Cardiac muscle cell (in vitro differentiated cells and primary cell): ENCODE measurements around the gene PXMP2. TPM values are rescaled to one million over a fixed set of nuclear protein-coding genes. Genes with fewer than 3 reads are reported as not detected.

ENCODE experiments used
- DNase-seq, 2 donors: peaks; one replicate each; pipeline versions ENCODE4 v3.0.0 to v3.0.0-alpha.2; 2010 to 2017; ENCODE audit warnings: low read depth in 1 of 2, low spot score in 1 of 2
- H3K27ac ChIP-seq: fragments of 200-600 bp; sonication (generic); 2 replicates; pipeline ENCODE4 v1.5.1; 2016
- H3K27me3 ChIP-seq: fragments of 200-600 bp; sonication (generic); 2 replicates; pipeline ENCODE4 v1.6.0; 2016; ENCODE audit warnings: control low read depth
- H3K36me3 ChIP-seq: fragments of 200-600 bp; sonication (generic); 2 replicates; pipeline ENCODE4 v1.5.1; 2016; ENCODE audit warnings: control low read depth
- H3K4me1 ChIP-seq: fragments of 200-600 bp; sonication (generic); 2 replicates; pipeline ENCODE4 v1.8.1; 2017; ENCODE audit warnings: low read depth, mild to moderate bottlenecking, mixed run types
- H3K4me3 ChIP-seq: fragments of 200-600 bp; sonication (generic); 2 replicates; pipeline ENCODE4 v1.5.1; 2016; ENCODE audit warnings: mild to moderate bottlenecking
- H3K9me3 ChIP-seq: fragments of 200-600 bp; sonication (generic); 2 replicates; pipeline ENCODE4 v1.5.1; 2017; ENCODE audit warnings: low read depth, mild to moderate bottlenecking, control low read depth
- polyA plus RNA-seq: library from polyadenylated mRNA; unstranded; fragments of >200 nt; fragmentation: Nextera tagmentation; extraction: Ambion mirVana; gene quantifications from 2 replicates; pipeline ENCODE4 v1.2.1, GENCODE V29; 2016
- total RNA-seq: library from RNA; depleted of rRNA; stranded (reverse); fragments of >200 nt; gene quantifications from 2 replicates; pipeline ENCODE4 v1.2.3, GENCODE V29; 2016
- TF ChIP-seq, protein P1 (sequence below): IDR thresholded peaks from 2 replicates; pipeline ENCODE4 v1.5.1; 2012; ENCODE audit warnings: low read depth, mild to moderate bottlenecking, low read length

Gene PXMP2
- total and polyA plus RNA-seq, 2 experiments from 2014 or later, result 41.6 to 111 TPM

DNA sequence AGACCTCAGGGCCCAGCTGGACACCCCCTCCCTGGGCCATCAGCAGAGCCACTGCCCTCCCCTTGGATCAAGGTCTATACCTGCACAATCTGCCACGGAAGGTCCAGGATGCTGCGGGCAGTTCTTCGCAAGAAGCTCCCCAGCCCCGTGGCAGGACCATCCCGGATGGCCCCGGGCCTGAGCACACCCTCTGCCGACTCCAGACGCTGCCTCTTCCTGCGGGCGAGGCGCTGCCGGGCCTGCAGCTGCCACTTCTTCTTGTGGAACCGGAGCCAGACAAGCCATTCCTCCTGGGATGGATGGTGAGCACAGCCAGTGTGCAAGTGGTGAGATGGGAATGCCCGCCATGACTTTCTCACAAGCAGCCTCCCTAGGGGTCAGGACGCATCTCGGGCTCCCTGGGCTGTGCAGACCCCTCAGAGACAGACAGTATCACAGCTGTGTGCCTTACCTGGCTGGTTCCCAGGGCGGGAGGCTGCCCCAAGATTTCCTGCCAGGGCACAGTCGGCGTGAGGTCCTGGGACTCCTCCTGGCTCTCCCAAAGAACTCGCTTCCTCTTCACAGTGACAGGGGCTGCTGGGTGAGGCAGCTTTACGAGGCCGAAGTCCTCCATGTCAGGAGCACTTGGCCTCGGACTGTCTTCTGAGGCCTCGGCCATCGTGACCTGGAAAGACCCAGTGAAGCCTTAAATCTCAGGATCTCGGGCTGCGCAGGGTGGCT, 38.0 kb upstream of the PXMP2 start:
- no peaks in the 10 kb centered on the region for H3K27me3 ChIP-seq
- H3K9me3 ChIP-seq, result no peaks in the 10 kb centered on the region
- H3K4me1 ChIP-seq, result no peaks in the 10 kb centered on the region
- no peak overlapping the region for H3K27ac ChIP-seq
- peaks cover 3% of the 10 kb centered on the region for H3K36me3 ChIP-seq
- TF ChIP-seq, protein P1, sequence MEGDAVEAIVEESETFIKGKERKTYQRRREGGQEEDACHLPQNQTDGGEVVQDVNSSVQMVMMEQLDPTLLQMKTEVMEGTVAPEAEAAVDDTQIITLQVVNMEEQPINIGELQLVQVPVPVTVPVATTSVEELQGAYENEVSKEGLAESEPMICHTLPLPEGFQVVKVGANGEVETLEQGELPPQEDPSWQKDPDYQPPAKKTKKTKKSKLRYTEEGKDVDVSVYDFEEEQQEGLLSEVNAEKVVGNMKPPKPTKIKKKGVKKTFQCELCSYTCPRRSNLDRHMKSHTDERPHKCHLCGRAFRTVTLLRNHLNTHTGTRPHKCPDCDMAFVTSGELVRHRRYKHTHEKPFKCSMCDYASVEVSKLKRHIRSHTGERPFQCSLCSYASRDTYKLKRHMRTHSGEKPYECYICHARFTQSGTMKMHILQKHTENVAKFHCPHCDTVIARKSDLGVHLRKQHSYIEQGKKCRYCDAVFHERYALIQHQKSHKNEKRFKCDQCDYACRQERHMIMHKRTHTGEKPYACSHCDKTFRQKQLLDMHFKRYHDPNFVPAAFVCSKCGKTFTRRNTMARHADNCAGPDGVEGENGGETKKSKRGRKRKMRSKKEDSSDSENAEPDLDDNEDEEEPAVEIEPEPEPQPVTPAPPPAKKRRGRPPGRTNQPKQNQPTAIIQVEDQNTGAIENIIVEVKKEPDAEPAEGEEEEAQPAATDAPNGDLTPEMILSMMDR, result no peak
- no peak for DNase-seq
- no peak overlapping the region for H3K4me3 ChIP-seq

GRCh38 chr12:132651444-132652100, 35.8 kb upstream of the PXMP2 start:
- no peak for DNase-seq
- Histone ChIP-seq H3K27ac (no peak overlapping the region), H3K4me1 (no peaks in the 10 kb centered on the region), H3K27me3 (no peaks in the 10 kb centered on the region), H3K9me3 (no peaks in the 10 kb centered on the region), H3K36me3 (peaks cover 16% of the 10 kb centered on the region), H3K4me3 (no peak overlapping the region)
- TF ChIP-seq, protein P1, result no peak

DNA sequence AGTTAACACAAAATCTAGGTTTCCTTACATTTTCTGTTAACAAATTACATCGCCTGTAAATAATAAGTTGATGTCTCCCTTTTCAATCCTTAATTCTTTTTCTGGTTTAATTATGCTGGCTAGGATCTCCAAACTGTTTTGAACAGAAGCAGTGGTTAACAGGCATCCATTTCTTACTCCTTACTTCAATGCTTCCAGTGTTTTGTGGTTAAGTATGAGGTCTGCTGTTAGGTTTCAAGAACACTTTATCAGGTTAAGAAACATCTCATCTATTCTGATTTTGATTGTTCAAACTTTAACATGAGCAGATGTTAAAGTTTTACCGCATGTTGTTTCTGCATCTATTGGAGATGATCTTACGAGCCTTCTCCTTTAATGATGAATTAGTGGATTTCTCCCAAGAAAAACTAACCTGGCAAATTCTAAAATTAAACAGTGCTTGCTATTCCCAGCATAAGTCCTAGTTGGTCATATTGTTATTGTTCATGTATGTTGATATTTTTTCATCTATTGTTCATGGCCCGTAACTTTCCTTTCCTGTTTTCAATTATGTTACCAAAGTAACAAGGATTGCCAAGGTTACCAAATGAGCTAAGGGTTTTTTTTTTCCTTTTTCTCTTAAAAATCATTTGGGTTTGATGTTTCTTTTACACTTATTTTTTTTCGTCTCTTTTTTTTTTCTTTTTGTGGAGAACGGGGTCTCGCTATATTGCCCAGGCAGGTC, 33.7 kb upstream of the PXMP2 start:
- Histone ChIP-seq H3K4me1 (no peaks in the 10 kb centered on the region), H3K4me3 (no peak overlapping the region), H3K9me3 (no peaks in the 10 kb centered on the region), H3K36me3 (peaks cover 31% of the 10 kb centered on the region), H3K27me3 (no peaks in the 10 kb centered on the region), H3K27ac (no peak overlapping the region)
- DNase-seq, result no peak
- TF ChIP-seq, protein P1, result no peak

DNA sequence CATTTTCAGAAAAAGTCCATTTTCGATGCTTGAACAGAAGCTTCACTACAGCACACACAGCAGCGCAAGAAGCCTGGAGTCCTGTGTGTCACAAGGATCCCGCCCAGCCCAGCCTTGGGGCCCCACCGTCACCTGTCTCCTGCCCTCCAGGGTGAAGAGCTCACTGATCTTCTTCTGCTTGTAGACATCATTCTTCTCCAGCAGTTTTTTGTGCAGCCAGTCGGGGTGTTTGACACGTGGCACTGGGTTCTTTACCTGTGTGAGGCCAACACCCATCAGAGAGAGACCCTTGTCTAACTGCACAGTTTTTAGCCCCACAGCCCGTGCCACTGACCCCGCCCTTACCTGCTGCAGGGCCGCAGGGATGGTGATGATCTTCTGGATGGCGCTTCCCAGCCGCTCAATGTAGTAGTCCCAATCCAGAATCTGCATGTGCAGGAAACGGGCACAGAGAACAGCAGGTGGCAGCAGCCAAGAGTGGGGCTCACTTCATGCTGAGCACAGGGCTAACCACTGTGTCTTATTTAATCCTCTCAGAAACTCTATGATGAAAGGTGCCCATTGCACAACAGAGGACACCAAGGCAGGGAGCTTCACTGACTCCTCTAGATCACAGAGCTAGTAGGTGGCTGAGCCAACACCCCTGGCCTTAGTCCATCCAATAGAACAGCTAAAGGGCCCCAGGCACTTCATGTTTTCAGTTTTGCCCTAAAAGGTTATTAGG, 30.2 kb upstream of the PXMP2 start:
- DNase-seq, result no peak
- H3K36me3 ChIP-seq, result peaks cover 44% of the 10 kb centered on the region
- H3K27me3 ChIP-seq, result no peaks in the 10 kb centered on the region
- H3K4me1 ChIP-seq, result no peaks in the 10 kb centered on the region
- no peak overlapping the region for H3K27ac ChIP-seq
- H3K4me3 ChIP-seq, result no peak overlapping the region
- TF ChIP-seq, protein P1, result no peak
- H3K9me3 ChIP-seq, result no peaks in the 10 kb centered on the region

- Histone ChIP-seq H3K4me3 (no peak overlapping the region), H3K9me3 (no peaks in the 10 kb centered on the region), H3K4me1 (no peaks in the 10 kb centered on the region), H3K36me3 (peaks cover 41% of the 10 kb centered on the region), H3K27me3 (no peaks in the 10 kb centered on the region), H3K27ac (no peak overlapping the region)
- TF ChIP-seq, protein P1, result no peak
- DNase-seq, result no peak
Observed at GRCh38 chr12:132658149-132658894, 29.1 kb upstream of the PXMP2 start.
